GM12874 (cell line): Measurements from ENCODE around the gene SORL1.
A peak's percentile ranks its signal among the peaks of the same experiment; 100 is the strongest.

Experiments
- CTCF ChIP-seq: IDR thresholded peaks from 2 replicates; pipeline ENCODE4 v1.5.1; 2011; ENCODE audit warnings: low read depth, mild to moderate bottlenecking, control low read depth, low read length, moderate library complexity; ENCODE audit not compliant: insufficient read depth

The SORL1 gene

DNA sequence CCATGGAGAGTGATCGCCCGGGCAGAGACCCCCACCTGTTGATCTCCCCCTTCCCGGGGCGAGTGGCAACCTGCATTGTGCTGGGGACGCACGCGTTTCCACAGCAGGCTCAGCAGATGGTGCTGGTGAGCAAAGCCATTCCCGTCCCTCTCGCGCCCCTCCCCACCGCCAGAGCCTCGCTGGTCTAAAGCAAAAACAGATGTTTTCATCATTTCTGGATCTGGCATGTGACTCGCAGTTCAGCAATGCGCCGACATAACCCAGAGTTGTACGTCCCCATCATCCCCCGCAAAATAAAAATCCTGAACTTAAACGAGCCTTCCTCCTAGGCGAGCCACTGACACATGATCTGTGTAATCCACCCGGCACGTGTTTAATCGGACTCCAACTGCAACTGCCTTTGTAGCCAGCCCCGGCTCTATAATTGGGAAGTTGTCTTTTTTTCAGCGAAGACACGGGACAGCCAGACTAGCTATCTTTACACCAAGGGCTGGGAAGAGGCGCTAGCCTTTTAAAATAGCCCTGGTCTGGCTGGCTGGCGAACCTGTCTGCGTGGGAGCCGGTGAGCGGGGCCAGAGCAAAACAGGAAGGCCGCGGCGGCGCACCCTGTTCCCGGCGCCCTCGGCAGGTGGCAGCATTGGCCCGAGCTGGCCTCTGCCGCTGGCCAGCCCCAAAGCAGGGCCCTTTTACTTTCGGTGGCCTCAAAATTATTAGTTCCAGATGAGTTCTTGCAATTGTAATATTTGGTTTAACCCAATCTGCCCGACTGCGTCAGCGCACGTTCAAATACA, 203.6 kb downstream of the SORL1 start:
- peak; percentile 97 for TF ChIP-seq CTCF

DNA sequence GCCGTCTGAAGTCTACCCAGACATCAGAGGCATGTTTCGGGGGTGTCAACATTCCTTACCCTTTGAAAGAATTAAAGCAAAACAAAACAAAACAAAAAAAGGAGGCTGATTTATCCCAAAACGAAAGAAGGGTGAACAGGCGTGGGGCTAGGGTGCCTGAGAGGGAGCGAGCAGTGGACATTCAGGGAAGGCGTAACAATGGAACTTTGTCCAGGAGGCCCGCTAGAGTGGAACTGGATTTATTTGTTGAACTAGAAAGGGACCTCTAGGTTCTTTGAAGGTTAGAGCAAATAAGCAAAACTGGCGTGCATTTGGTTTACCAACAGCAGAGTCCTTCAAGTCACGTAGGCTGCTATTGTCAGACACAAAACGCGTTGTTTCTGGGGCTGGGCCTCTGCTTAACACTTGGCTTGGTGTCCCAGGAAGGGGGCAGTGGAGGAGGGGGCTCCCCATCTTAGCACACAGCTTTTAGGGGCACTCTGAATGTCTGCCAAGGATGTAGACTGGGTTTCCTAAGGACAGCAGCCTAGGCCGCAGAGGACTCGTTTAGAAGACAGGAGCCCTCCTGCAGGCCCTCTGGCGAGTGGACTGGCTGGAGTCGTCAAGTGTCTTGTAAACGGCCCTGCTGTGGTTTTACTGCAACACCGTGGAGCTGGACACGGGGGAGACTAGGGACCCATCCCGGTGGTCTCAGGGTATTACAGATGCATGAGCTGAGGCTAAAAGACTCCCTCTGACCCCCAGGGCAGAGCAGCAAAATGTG, 204.4 kb downstream of the SORL1 start:
- no peak for TF ChIP-seq CTCF

- no peak for TF ChIP-seq CTCF
Observed at GRCh38 chr11:121657146-121657545, 205.0 kb downstream of the SORL1 start.

- TF ChIP-seq CTCF = no peak
Observed at GRCh38 chr11:121659811-121660210, 207.7 kb downstream of the SORL1 start.

DNA sequence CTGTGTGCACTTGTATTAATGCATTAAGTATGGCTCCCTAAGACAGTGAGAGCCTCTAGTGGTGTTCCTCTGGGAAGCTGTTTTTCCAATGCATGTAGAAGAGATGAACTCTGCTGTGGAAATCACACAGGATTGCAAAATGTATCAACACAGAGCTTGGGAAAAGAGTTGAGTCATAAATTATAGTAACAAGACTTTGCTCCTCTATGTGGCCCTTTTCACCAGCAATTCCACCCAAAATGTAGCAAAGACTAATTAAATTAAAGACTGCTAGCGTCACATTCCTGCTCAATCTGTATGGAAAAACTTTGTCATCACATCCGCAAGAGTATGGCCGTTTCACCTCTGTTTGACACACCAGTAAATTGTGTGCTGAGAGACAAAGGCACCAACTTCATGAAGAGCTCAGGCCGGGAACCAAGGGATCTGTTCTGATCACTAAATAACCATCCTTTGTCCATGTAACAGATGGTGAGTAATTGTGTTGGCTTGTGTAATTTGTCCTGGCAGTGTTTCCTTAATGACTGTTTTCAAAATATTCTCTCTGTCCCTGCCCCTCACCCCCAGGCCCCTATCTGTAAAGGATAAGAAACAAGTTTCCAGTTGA, 209.9 kb downstream of the SORL1 start:
- no peak for TF ChIP-seq CTCF

DNA sequence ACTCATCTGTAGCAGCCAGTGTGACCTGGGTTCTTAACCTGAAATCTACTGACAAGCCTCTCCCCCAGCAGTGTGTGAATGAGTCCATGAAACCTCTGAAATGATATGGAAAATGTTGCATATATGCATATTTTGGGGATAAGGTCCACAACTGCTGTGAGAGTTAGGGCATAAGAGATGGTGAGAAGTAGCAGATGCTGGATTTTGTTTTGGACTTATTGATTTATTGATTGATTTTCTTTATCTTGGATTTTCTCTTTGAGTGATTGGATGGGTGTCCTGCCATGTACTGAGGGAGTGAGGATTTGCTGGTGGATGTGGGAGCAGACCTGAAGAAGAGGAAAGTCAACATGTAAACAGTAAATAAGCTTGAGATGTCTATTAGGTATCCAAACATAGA, 212.0 kb downstream of the SORL1 start:
- TF ChIP-seq CTCF = no peak

GRCh38 chr11:121665206-121665838, 213.2 kb downstream of the SORL1 start:
- TF ChIP-seq CTCF = no peak
